OCI-LY3 (cell line): ENCODE results near the gene FXYD5.

Experiments used
- H2AFZ ChIP-seq: fragments of 200-600, 300-600 bp; shearing (Covaris generic); 2 replicates; pipeline ENCODE4 v1.6.0; 2014; ENCODE audit warnings: antibody characterized with exemption, low read depth, low read length
- H3K27ac ChIP-seq: fragments of 200-600, 300-600 bp; sonication (generic); 2 replicates; pipeline ENCODE4 v1.5.1; 2014; ENCODE audit warnings: mild to moderate bottlenecking, low read length, moderate library complexity, mixed read lengths
- H3K27me3 ChIP-seq: fragments of 200-600, 300-600 bp; sonication (generic); 2 replicates; pipeline ENCODE4 v1.6.1; 2014; ENCODE audit warnings: low read depth, low read length, mixed read lengths
- H3K36me3 ChIP-seq: fragments of 200-600, 300-600 bp; sonication (generic); replicated peaks from 2 replicates; pipeline ENCODE3; 2014; ENCODE audit warnings: low read depth, low read length, mixed read lengths
- H3K4me1 ChIP-seq: fragments of 300-600, 200-600 bp; sonication (generic); 2 replicates; pipeline ENCODE4 v1.6.1; 2014; ENCODE audit warnings: low read length, mixed read lengths
- H3K4me2 ChIP-seq: fragments of 200-600, 300-600 bp; sonication (generic); 2 replicates; pipeline ENCODE4 v1.6.1; 2014; ENCODE audit warnings: low read length, mixed read lengths
- H3K4me3 ChIP-seq: fragments of 300-600, 200-600 bp; sonication (generic); 2 replicates; pipeline ENCODE4 v1.5.1; 2014; ENCODE audit warnings: antibody characterized with exemption, mild to moderate bottlenecking, low read length, moderate library complexity
- H3K79me2 ChIP-seq: fragments of 300-600, 200-600 bp; shearing (Covaris generic); 2 replicates; pipeline ENCODE4 v1.6.1; 2014; ENCODE audit warnings: mild to moderate bottlenecking, low read length, mixed read lengths
- H3K9ac ChIP-seq: fragments of 300-600, 200-600 bp; shearing (Covaris generic); 2 replicates; pipeline ENCODE4 v1.6.0; 2014; ENCODE audit warnings: mild to moderate bottlenecking, low read length, moderate library complexity
- H3K9me3 ChIP-seq: fragments of 200-600, 300-600 bp; shearing (Covaris generic); 2 replicates; pipeline ENCODE4 v1.6.1; 2014; ENCODE audit warnings: low read length, mixed read lengths; ENCODE audit not compliant: insufficient read depth
- H4K20me1 ChIP-seq: fragments of 200-600, 300-600 bp; sonication (generic); 2 replicates; pipeline ENCODE4 v1.6.1; 2016; ENCODE audit warnings: low read length, mixed read lengths; ENCODE audit not compliant: insufficient read depth
- CTCF ChIP-seq: fragments of 200-600, 300-600 bp; sonication (generic); IDR thresholded peaks from 2 replicates; pipeline ENCODE4 v1.5.1; 2014; ENCODE audit warnings: antibody characterized with exemption, low read length, low read depth
- EZH2phosphoT487 ChIP-seq: fragments of 200-600 bp; shearing (Covaris generic); IDR thresholded peaks from 2 replicates; pipeline ENCODE4 v1.6.1; 2018; ENCODE audit warnings: antibody characterized with exemption, mixed run types, low read depth

The FXYD5 gene

DNA sequence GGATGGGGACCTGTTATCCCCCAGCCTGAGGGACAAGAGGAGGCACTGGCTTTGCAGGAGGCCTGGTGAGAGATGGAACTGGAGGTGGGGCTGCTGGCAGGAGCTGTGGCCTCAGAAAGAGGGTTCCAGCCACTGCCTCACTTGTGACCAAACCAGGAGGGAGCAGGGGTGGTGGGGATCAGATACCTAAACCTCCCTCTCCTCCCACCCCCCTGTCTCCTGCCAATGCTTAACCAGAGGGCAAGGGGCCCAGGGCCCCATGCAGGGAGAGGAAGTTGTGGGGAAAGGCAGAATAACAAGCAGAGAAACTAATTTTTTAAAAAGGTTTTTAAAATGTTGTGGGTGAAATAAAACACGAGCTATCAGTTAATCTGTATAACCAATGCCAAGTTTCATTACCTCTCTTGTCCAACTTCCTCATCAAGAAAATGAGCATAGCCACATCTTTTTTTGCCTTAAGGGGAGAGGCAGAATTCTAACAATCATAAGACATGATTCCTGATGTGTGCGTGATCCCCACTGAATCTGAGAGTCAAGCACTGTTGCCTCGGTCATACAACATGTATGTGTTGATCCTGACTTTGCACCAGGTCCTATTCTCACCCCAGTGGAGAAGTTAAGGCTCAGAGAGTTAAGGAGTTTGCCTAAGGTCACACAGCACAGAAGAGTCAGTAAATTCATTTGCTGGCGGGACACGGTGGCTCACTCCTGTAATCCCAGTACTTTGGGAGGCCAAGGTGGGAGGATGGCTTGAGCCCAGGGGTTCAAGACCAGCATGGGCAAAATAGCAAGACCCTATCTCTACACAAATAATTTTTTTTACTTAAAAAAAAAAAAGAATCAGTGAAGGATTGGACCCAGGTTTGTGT, 12.9 kb downstream of the FXYD5 start:
- no peaks in the 10 kb centered on the region for H4K20me1 ChIP-seq
- H3K36me3 ChIP-seq, result peaks cover 52% of the 10 kb centered on the region
- peak overlapping the region; percentile 48 for H3K4me2 ChIP-seq
- no peaks in the 10 kb centered on the region for H3K27me3 ChIP-seq
- peak overlapping the region; percentile 19; the same call in 1 of the 2 replicates for H3K9ac ChIP-seq
- peaks cover 17% of the 10 kb centered on the region for H3K4me1 ChIP-seq
- no peaks in the 10 kb centered on the region for H3K79me2 ChIP-seq
- H3K9me3 ChIP-seq, result peaks cover 31% of the 10 kb centered on the region
- peak overlapping the region; percentile 21; the same call in 1 of the 2 replicates for H3K4me3 ChIP-seq
- H3K27ac ChIP-seq, result peak overlapping the region; percentile 82
- TF ChIP-seq EZH2phosphoT487 (no peak), CTCF (no peak)
- no peak overlapping the region for H2AFZ ChIP-seq

GRCh38 chr19:35168196-35168595, 13.7 kb downstream of the FXYD5 start:
- Histone ChIP-seq H3K4me1 (peaks cover 17% of the 10 kb centered on the region), H3K4me2 (no peak overlapping the region), H3K27ac (no peak overlapping the region), H3K79me2 (no peaks in the 10 kb centered on the region), H3K9ac (no peak overlapping the region), H3K9me3 (peaks cover 28% of the 10 kb centered on the region), H4K20me1 (no peaks in the 10 kb centered on the region), H3K4me3 (no peak overlapping the region), H3K27me3 (no peaks in the 10 kb centered on the region), H2AFZ (no peak overlapping the region), H3K36me3 (peaks cover 46% of the 10 kb centered on the region)
- TF ChIP-seq EZH2phosphoT487, result no peak
- TF ChIP-seq CTCF, result no peak

DNA sequence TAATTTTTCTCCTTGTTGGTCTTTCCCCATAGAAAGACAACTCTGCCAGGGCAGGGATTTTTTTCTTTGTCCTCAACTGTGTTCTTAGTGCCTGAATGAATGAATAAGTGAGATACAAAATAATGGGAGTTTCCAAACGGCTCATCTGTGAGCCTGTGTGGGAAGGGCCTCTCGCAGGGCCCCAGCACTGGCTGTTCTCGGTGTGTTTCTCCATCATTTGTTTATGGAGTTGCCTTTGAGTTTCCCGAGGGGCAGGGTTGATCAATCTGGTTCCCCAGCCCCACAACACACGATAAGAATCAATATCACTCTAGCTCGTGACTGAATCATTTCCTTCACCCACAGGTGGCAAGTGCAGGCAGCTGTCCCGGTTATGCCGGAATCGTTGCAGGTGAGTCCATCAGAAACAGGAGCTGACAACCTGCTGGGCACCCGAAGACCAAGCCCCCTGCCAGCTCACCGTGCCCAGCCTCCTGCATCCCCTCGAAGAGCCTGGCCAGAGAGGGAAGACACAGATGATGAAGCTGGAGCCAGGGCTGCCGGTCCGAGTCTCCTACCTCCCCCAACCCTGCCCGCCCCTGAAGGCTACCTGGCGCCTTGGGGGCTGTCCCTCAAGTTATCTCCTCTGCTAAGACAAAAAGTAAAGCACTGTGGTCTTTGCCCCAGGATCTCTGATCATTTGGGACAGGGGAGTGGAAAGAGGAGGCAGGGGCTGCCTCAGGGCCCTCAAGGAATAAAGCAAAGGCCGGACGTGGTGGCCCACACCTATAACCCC, 14.9 kb downstream of the FXYD5 start:
- no peaks in the 10 kb centered on the region for H4K20me1 ChIP-seq
- no peak overlapping the region for H3K4me2 ChIP-seq

More for the DNA sequence above, 14.9 kb downstream of the FXYD5 start:
- peaks cover 17% of the 10 kb centered on the region for H3K4me1 ChIP-seq
- H3K9ac ChIP-seq, result no peak overlapping the region
- peaks cover 36% of the 10 kb centered on the region for H3K36me3 ChIP-seq
- H3K27me3 ChIP-seq, result no peaks in the 10 kb centered on the region
- H3K9me3 ChIP-seq, result peaks cover 24% of the 10 kb centered on the region
- no peak overlapping the region for H3K4me3 ChIP-seq
- no peaks in the 10 kb centered on the region for H3K79me2 ChIP-seq
- H3K27ac ChIP-seq, result no peak overlapping the region
- no peak overlapping the region for H2AFZ ChIP-seq
- TF ChIP-seq EZH2phosphoT487 (no peak), CTCF (no peak)
